GM21717 (cell line): Measurements from ENCODE around the gene CD22.
"Not testable (repeated sequence)": the region's sequence is repeated elsewhere in the genome, so short reads cannot be mapped to it uniquely, and the experiment has no call there.

Experiments used
- ATAC-seq: cut with Tn5 transposase; IDR thresholded peaks from one replicate; pipeline ENCODE4 v1.9.1; 2021; ENCODE audit warnings: mild to moderate bottlenecking, moderate library complexity; ENCODE audit not compliant: unreplicated experiment

The CD22 gene

GRCh38 chr19:35357867-35358573 is 29.0 kb downstream of the CD22 start, which contains the start of gene FFAR3:
FFAR3 (plus strand) TSS chr19:35358460; CDS start chr19:35358891, 431 bp downstream.
- no peak for ATAC-seq

DNA sequence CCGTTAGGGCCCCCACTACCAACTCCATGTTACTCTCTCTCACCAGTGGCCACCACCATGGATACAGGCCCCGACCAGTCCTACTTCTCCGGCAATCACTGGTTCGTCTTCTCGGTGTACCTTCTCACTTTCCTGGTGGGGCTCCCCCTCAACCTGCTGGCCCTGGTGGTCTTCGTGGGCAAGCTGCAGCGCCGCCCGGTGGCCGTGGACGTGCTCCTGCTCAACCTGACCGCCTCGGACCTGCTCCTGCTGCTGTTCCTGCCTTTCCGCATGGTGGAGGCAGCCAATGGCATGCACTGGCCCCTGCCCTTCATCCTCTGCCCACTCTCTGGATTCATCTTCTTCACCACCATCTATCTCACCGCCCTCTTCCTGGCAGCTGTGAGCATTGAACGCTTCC is 29.8 kb downstream of the CD22 start:
- not testable (repeated sequence) for ATAC-seq

DNA sequence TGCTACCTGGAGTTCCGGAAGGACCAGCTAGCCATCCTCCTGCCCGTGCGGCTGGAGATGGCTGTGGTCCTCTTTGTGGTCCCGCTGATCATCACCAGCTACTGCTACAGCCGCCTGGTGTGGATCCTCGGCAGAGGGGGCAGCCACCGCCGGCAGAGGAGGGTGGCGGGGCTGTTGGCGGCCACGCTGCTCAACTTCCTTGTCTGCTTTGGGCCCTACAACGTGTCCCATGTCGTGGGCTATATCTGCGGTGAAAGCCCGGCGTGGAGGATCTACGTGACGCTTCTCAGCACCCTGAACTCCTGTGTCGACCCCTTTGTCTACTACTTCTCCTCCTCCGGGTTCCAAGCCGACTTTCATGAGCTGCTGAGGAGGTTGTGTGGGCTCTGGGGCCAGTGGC is 30.4 kb downstream of the CD22 start:
- not testable (repeated sequence) for ATAC-seq

GRCh38 chr19:35360081-35360480 is 31.1 kb downstream of the CD22 start:
- ATAC-seq: not testable (repeated sequence)

GRCh38 chr19:35360880-35361420 is 32.0 kb downstream of the CD22 start:
- ATAC-seq: no peak

DNA sequence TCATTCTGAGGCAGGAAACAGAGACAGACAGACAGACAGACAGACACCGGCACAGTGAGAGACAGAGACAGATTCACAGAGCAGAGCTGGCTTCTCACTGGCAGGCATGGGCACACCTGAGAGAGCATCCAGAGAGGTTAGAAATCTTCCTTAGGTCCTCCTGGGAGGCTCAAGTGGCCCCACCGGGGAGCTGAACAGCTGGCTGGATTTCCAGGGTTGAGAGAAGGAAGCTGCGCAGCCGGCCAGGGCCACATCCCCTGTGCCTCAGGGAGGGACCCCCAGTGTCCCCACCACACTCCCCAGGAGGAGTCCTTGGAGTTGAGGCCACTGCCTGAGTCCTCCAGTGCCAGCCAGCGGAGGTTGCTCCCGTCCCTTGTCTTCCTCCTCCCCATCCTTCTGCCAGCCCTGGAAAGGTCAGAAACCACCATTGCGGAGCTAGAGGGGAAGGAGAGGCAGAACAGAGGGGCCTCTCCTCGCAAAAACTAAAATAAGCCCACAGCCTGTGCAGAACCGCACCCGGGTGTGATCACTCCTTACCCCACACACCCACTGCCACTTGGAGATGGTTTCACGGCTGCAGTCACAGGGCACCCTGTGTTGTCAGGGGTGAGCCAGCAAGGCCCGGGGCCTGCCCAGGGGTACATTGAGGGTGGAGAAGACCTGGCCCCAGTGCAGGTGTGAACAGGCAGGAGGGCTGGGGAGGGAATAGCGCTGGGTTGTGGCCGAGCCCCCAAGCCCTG is 33.4 kb downstream of the CD22 start:
- ATAC-seq: no peak

- ATAC-seq: no peak
Measured at GRCh38 chr19:35363001-35363590, 34.1 kb downstream of the CD22 start.

- no peak for ATAC-seq
Measured at GRCh38 chr19:35363711-35364425, 34.9 kb downstream of the CD22 start.

GRCh38 chr19:35365303-35365702 is 36.3 kb downstream of the CD22 start:
- no peak for ATAC-seq

DNA sequence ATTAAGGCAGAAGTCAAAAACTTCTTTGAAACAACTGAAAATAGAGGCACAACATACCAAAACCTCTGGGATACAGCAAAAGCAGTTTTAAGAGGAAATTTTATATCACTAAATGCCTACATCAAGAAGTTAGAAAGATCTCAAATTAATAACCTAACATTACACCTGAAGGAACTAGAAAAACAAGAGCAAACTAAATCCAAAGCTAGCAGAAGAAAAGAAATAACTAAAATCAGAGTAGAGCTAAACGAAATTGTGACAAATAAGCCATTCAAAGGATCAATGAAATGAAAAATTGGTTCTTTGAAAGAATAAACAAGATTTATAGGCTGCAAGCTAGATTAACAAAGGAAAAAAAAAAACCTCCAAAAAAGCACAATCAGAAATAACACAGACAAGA is 39.4 kb downstream of the CD22 start:
- ATAC-seq: no peak

GRCh38 chr19:35369522-35369921 is 40.5 kb downstream of the CD22 start:
- no peak for ATAC-seq

- ATAC-seq: no peak
Measured at GRCh38 chr19:35370722-35371121, 41.7 kb downstream of the CD22 start, which contains the start of gene GPR42. GPR42 (plus strand) TSS chr19:35371068; CDS start chr19:35371360, 292 bp downstream.

GRCh38 chr19:35373492-35373891 is 44.5 kb downstream of the CD22 start:
- ATAC-seq: no peak

DNA sequence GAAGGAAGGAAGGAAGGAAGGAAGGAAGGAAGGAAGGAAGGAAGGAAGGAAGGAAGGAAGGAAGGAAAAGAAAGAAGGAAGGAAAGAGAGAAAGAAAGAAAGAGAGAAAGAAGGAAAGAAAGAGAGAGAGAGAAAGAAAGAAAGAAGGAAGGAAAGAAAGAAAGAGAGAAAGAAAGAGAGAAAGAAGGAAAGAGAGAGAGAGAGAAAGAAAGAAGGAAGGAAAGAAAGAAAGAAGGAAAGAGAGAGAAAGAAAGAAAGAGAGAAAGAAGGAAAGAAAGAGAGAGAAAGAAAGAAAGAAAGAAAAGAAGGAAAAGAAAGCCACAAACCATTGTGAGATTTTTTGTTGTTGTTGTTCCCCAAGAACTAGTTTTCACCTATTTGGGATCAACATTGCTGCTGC is 45.0 kb downstream of the CD22 start:
- not testable (repeated sequence) for ATAC-seq

GRCh38 chr19:35375505-35376307 is 46.7 kb downstream of the CD22 start:
- ATAC-seq: no peak

DNA sequence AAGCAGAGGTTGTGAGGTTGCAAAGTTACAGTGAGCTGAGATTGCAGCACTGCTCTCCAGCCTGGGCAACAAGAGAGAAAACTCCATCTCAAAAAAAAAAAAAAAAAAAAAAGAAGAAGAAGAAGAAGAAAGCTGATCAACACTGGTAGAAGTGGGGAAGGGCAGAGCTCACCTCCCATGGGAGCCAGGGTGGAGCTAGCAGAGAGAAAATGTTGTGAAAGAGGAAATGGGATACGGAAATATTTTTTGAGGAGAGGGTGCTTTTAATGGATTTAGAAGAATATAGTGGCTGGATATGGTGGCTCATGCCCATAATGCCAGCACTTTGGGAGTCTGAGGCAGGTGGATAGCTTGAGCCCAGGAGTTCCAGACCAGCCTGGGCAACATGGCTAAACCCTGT is 48.7 kb downstream of the CD22 start:
- ATAC-seq: no peak

GRCh38 chr19:35378356-35378755 is 49.4 kb downstream of the CD22 start:
- no peak for ATAC-seq

GRCh38 chr19:35379545-35379944 is 50.6 kb downstream of the CD22 start:
- not testable (repeated sequence) for ATAC-seq

DNA sequence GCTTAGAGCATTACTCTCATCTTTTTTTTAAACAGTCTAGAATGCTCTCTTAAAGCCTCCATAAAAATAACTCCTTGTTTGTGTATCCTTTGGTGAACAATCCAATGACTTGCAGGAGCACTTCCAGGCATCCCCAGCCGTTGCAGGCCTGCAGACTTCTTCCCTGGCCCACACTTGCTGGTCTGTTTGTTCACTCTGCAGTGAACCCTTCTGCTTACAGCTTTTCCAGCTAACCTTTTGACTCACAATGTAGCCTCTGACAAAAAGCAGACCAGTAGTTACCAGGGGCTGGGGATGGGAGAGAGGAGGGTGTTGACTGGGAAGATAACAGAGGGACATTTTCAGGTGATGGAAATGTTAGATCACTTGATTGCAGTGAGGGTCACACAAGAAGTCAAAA is 51.0 kb downstream of the CD22 start:
- no peak for ATAC-seq
